ENCODE data around the gene ITGB1.
"Not testable (repeated sequence)": the region's sequence is repeated elsewhere in the genome, so short reads cannot be mapped to it uniquely, and the experiment has no call there.

Gene ITGB1

DNA sequence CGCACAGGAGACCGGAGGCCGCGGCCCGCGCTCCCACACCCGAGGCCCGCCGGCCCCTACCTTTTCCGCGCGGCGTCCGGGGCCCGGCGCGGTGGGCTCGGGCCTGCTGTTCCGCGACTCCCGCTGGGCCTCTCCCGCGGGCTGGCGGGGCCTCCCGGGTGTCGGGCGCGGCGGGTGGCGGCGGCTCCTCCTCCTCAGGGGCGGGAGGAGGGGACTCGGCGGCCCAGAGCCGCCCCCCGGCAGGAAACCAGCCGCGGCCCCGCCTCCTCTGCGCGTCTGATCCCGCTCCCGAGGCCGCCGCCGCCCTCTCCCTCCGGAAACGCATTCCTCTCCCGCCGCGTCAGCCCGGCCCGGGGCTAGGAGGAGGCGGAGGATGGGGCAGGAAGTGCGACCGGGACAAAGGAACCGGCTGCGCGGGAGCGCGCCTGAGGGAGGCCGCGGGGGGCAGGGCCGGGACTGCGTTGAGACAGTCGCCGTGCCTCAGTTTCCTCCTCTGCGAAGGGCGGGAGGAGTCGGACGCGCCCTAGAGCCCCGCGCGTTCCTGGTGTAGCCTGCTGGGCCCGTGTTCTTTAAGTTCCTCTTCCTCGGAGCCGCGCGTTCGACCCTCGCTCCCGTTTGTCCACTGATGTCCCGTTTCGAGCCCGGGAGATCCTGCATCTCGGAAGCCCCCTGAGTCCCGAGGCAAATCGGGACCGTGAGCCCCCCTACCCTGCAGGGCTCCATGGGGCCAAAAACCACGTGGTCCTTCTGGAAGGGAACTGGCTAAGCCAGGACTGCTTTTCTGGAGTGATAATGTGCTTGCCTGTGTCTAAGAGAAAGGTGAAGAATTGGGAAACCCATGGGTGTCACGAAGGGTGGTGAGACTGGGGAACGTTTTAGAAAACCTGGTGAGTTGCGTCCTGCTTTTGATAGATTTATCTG lies at the start of gene ITGB1:
TSS of gene ITGB1 (minus strand) at position 146 of the 921 bp plus-strand sequence. CDS start 22,672 bp downstream, outside the sequence.
- peak; percentile 39 for FAIRE-seq

DNA sequence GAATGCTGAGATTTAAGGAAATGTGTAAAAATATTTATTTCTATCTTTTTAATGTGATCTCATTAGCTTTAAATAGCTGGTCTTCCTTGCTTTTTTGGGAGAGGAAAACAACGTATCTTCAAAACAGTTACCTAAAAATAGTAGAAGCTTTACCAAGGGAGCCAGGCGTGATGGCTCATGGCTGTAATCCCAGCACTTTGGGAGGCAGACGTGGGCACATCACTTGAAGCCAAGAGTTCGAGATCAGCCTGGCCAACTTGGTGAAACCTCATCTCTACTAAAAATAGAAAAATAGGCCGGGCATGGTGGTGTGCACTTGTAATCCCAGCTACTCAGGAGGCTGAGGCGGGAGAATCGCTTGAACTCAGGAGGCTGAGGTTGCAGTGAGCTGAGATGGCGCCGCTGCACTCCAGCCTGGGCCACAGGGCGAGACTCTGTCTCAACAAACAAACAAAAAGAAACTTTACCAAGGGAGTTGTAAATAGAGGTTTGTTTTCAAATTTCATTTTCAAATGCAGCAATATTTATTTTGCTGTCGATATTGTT lies 48.4 kb upstream of the ITGB1 start:
- FAIRE-seq, result no peak

DNA sequence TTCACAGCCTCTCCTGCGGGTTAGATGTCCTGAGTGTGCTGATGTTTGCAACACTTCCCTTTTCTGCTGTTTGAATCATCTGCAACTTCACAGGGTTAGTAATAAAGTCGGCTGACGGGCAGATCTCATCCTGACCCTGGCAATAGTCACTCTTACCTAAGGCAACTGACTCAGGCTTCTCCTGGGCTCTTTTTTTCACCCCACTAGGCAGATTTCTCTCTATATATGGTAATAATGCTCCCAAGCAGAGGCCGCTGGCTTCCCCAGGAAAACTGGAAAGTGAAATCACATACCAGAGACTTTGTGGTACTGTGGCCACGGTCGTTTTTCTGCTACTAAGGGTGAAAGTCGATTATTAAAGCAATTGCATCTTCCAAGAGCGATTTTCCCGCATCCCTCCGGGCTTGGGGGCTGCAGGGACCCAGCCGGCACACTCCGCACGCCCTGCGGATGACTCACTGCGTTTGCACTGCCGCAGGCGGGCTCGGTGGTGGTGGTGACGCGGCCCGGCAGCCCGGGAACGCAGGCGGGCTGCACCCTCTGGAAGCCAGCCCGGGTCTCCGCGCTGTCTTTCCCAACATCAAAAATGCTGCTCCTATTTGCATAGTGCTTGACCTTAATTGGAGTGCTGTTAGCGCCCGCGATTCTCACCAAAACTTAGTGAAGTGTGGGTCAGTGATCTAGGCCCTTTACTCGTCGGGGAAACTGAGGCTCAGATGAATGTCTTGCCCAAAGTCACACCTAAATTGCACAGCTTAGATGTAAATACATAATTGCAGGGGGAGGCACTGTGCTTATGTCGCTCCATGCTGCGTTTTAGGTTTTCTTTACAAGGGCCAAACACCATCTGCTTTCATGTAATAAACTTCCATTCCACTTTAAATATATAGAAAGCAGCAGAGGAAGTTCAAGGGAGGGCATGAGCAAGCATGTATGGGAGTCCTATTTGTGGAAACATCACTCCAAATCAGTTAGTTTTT lies 47.6 kb upstream of the ITGB1 start:
- FAIRE-seq, result peak; percentile 99

DNA sequence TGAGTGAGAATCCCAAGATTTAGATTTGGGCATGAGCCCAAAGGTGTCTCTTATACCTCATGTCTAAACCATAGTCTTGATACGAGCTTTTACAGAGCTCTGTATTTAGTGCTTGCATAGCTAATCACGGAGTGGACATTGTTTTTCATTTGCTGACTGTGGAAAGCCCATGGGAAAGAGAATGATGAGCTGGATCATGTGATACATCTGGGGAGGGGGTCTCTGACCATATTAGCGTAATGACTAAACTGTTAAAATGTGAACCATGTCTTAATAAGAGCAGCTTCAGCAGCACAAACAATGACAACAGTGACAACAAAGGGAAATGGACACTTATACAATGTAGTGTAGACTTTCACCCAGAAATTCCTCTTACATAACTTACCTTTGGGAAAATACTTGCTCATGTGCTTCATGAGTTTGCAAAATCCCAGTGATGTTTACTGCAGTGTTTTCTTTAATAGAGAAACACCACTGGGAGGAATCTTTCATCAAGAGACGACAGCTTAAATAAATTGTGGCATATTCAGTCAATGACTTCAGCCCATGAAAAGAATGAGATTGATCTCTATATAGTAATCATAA lies 44.0 kb upstream of the ITGB1 start:
- FAIRE-seq, result peak; percentile 81

DNA sequence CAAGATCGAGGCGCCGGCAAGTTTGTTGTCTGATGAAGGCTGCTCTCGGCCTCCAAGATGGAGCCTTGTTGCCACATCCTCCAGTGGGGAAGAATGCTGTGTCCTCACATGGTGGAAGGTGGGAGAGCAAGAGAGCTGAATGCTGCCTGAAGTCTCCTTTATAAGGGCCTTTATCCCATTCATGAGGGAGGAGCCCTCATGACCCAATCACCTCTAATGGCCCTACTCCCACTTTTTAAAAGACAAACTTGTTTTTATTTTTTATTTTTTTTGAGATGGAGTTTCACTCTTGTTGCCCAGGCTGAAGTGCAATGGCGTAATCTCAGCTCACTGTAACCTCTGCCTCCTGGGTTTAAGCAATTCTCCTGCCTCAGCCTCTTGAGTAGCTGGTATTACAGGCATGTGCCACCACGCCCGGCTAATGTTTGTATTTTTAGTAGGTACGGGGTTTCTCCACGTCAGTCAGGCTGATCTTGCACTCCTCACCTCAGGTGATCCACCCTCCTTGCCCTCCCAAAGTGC lies 40.1 kb upstream of the ITGB1 start:
- not testable (repeated sequence) for FAIRE-seq

DNA sequence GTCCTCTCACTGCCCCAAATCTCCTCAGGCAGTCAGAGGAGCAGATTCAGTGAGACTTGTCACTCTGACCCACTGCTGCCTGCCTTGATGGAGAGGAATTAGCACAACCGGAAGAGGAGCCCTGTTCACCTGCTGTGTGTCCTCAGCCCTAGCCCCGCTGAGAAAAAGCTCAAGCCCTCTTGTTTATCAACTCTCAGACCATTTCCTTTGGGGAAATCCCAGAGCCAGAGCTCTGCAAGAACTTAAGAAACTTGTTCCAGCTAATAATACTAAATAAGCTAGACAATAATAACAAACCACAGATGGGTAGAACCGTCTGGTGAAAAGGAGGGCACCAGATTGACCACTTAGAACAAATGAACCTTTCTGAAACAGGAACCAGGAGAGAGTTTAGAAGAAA lies 37.7 kb upstream of the ITGB1 start:
- peak; percentile 90 for FAIRE-seq

DNA sequence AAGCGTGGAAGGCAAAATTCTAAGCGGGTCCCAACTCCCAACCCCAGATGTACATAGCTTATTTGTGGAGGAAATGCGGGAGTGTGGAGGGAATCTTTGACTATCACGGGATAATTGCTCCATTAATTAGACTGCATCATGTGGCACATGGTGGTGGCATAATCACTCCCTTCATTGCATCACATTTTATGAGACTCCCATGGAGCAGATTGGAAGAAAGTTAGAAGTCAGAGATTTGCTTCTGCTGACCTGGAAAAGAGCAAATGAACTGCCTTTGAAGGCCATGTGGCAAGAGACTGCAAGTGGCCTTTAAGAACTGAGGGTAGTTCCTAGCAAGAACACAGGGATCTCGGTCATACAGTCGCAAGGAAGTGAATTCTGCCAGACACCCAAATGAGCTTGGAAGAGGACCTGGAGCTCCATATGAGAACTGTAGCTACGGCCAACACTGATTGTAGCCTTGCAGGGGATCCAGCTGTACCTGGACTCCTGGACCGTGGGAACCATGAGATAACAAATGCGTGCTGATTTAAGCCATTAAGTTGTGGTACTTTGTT lies 37.1 kb upstream of the ITGB1 start:
- FAIRE-seq, result peak; percentile 3

DNA sequence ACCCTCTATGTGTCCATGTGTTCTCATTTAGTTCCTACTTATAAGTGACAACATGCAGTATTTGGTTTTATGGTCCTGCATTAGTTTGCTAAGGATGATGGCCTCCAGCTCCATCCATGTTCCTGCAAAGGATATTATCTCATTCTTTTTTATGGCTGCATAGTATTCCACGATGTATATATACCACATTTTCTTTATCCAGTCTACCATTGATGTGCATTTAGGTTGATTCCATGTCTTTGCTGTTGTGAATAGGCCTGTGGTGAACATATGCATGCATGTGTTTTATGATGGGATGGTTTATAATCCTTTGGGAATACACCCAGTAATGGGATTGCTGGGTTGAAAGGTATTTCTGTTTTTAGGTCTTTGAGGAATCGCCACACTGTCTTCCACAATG lies 36.6 kb upstream of the ITGB1 start:
- not testable (repeated sequence) for FAIRE-seq

DNA sequence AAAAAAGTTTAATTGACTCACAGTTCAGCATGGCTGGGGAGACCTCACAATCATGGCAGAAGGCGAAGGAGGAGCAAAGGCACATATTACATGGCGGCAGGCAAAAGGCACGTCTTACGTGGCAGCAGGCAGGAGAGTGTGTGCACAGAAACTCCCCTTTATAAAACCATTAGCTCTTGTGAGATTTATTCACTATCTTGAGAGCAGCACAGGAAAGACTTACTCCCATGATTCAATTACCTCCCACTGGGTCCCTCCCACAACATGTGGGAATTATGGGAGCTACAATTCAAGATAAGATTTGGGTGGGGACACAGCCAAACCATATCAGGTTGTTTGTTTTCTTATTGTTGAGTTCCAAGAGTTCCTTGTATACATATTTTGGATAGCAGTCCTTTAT lies 34.3 kb upstream of the ITGB1 start:
- FAIRE-seq, result not testable (repeated sequence)

DNA sequence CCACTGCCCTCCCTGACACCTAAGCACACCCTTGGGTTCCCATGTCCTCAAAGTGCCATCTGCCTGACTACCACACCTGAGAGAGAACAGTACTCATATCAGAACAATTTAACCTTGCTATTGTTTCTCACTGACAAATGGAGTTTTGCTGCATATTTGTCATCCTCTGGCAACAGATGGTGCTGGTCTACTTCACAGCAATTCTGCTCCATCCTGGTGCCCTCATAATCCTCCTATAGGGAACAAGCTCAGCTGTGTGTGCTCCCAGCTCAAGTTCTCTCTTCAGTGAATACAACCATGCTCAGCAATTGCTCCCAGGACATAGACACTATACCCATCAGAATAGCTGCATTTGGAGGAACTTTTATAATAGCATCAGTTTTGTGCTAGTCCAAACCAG lies 32.8 kb upstream of the ITGB1 start:
- FAIRE-seq, result no peak

DNA sequence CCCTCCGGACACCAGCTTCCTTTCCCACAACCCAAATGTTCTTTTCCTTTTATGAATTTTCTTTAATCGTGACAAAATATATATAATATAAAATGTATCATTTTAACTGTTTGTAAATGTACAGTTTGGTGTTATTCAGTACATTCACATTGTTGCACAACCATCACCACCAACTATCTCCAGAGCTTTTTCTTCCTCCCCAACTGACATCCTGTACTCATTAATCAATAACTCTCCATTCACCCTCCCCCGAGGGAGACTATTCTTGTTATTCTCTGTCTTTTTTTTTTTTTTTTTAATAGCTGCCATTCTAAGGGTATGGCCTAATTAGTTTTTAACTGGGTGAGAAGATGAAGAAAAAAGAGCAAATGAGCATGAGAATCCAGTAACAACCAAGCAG lies 30.6 kb upstream of the ITGB1 start:
- FAIRE-seq, result no peak

DNA sequence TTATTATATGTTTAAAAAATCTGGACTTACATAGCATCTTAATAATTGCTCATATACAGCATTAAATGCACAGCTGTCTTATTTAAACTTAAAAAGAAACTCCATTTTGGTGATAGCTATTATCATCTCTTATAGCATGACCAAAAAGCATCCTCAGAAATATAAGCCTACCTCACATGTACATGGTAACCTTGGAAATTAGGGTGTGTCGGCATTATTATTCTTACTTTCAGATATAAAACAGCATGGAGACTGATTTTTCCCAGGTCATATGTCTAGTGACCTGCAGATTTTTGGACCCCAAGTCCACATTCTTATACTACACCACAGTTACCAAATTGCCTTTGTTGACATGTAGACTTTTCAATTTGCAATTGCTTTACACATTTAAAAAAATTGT lies 29.1 kb upstream of the ITGB1 start:
- FAIRE-seq, result no peak

DNA sequence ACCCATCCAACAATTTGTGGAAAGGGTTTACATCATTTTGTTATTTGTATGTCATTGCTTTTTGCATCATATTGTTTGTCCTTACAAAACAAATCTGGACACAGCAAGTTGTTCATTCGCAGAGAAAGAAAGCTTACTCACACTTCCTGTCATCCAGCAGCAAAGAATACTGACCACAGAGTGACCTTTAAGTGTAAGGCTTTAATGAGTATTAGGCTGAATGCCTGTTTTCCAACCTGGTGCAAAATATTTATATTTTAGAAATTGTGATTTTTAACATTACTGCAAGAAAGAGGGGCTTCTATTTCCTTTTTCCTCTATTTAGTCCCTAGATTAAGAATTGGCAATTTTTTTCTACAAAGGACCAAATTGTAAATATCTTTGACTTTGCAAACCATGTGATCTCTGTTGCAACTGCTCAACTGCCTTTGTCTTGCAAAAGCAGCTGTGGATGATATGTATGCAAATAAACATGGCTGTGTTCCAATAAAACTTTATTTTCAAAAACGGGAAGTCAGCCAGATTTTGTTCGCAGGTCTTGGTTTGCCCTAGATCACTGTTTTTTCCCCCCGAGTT lies 27.8 kb upstream of the ITGB1 start:
- peak; percentile 8 for FAIRE-seq

DNA sequence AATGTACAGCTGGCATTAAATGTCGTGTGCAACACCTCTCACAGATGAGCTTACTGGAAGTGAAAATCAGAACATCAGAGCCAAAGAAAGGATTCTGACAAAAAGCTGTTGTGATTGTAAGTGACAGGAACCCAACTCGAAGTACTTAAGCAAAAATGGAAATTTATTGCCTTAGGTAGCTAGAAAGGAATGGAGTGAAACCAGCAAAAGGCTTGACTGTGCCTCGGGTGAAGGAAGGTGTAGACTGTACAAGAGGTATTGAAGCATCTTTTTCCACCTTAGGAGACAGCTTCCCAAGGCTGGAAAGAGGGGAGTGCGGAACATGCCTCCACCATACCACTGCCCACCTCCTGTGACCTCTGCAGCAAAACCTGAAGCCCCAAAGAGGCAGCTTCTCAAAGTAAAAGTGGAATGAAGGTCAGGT lies 27.3 kb upstream of the ITGB1 start:
- no peak for FAIRE-seq

DNA sequence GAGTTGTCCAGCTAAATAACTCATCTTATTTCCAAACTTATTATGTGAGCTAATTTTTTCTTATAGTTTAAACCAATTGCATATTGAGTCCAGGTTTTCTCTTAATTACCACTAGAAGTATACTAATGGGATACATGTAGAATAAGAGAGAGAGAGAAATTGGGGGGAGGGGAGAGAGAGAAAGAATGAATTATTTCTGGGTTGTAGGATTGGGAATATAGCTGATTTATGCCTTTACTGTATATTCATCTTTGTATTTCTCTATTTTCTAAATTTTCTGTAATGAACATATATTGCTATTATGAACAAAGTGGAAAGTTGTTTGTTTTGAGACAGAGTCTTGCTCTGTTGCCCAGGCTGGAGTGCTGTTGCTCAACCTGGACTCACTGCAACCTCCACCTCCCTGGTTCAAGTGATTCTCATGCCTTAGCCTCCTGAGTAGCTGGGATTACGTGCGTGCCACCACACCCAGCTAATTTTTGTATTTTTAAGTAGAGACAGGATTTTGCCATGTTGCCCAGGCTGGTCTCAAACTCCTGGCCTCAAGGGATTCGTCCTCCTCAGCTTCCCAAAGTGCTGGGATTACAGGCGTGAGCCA lies 26.1 kb upstream of the ITGB1 start:
- no peak for FAIRE-seq

DNA sequence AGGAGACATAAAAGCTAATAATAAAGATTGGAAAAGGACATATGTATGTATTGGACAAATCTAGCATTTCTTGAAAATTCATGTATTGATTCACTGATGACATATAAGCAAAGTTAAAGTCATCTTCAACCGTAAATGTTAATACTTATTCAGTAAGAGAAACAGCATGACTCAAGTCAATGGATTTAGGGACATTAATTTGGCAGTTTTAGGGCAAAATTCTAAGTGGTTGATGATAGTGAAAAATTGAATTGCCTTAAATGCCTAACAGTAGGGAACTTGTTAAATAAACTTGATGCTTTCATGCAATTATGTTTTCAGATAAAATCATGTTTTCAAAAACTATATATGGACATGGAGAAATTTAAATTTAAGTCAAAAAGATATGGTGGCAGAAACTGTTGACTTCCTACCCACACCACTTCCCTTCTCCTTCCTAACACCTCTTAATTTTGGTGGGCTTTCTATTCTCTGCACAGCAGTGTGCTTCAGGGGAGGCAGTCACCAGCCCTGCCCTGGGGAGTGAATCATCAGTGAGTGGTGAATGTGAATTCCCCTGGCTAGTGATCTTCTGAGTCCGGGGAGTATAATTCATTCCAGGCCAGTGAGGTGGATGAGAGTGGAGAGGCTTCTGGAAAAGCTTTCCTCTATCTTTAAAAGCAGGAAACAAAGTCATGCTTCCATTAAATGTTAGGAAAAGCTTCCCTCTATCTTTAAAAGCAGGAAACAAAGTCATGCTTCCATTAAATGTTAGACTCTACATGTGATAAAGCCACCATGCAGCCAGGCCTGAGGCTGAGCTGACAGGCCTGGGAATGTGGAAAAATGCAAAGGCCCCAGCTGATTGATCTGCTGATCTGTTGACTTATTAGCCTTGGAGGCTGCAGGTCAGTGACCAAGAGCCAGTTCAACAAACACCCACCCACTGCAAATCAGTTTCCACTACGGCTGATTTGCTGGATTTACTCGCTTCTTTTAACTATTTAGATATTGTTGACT lies 25.2 kb upstream of the ITGB1 start:
- peak; percentile 99 for FAIRE-seq

DNA sequence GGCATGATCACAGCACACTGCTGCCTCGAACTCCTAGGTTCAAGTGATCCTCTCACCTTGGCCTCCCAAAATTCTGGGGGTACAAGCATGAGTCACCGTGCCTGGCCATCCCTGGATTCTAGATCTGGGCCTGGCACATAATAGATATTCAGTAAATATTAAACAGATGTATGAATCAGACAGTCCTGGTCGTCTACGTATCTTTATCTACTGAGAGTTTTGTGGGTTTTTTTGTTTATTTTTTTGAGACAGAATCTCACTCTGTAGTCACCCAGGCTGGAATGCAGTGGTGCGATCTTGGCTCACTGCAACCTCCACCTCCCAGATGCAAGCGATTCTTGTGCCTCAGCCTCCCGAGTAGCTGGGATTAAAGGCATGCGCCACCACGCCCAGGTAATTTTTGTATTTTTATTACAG lies 24.3 kb upstream of the ITGB1 start:
- no peak for FAIRE-seq

DNA sequence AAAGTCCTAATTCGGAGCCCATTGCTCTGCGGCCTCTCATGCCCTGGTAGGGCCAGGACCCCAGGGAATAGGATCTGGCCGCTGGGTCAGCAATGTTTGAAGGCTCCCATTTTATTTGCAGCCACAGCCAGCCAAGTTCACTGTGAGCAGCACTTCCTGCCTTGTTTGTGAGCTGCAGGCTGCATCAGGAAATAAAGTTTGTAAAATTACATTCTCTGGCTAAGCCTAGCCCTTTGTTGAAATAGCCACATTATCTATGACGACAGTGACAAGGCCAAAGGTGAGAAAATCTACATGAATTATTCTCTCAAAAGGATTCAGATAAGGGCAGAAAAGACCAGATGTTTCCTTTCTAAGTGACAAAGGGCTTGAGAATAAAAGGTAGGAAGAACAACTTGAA lies 23.7 kb upstream of the ITGB1 start:
- FAIRE-seq, result no peak

DNA sequence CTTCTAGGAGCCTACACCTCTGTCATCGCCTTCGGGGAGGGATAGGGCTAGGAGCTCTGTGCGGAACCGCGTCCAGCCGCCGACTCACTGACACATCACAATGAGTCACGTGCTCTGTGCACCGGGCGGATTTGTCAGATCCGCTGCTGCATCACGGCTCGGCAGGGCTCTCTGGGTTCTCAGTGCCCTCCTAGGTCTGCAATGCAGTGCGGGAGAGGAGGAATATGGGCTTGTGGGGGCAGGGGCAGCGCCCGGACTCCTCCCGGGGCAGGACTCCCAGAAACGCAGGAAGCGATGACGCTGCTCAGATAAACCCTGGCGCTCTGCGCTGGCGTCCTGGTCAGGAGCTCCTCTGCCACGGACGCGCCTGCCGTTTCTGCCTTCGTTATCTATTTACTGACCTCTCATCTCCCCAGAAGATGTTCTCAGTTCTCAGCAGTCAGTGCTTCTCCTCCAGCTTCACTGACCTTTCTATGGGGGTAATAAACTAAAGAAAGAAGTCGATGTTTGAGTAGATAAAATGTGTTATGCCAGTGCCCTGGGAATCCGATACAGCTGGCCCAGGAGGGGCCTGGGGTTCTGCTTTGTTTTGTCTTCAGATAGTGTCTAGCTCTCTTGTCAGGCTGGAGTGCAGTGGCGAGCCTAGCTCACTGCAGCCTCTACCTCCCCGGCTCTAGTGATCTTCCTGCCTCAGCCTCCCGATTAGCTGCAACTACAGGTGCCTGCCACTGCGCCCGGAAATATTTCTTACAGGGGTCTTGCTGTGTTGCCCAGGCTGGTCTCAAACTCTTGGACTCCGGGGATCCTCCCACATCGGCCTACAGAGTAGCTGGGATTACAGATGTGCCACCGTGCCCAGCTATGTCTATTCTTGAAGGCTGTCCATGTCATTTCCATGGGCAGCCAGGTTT lies 22.8 kb upstream of the ITGB1 start:
- FAIRE-seq, result peak; percentile 96

Data from G401.6 (cell line).